PFSK-1 (cell line): Measurements from ENCODE around the gene MSI2.

ENCODE experiments used
- POLR2AphosphoS5 ChIP-seq: IDR thresholded peaks from 2 replicates; pipeline ENCODE4 v1.6.1; 2012; ENCODE audit warnings: low read depth, mild to moderate bottlenecking, control low read depth, low read length, moderate library complexity
- SIN3A ChIP-seq: IDR thresholded peaks from 2 replicates; pipeline ENCODE4 v1.6.1; 2012; ENCODE audit warnings: mild to moderate bottlenecking, low read length, moderate library complexity, borderline replicate concordance; ENCODE audit not compliant: insufficient read depth
- TAF1 ChIP-seq: IDR thresholded peaks from 2 replicates; pipeline ENCODE4 v1.6.1; 2012; ENCODE audit warnings: low read length, control low read depth, borderline replicate concordance; ENCODE audit not compliant: insufficient read depth
- TF ChIP-seq, protein P1 (sequence below), 2 experiments: IDR thresholded peaks; 2 replicates each; pipeline versions ENCODE4 v1.6.1 to v1.8.0; 2011 to 2012; ENCODE audit warnings: low read depth in 2 of 2, low read length in 2 of 2, control low read depth in 1 of 2, inconsistent platforms in 1 of 2, mild to moderate bottlenecking in 1 of 2, moderate library complexity in 1 of 2; ENCODE audit not compliant: insufficient read depth in 1 of 2

- TF ChIP-seq, protein P1, sequence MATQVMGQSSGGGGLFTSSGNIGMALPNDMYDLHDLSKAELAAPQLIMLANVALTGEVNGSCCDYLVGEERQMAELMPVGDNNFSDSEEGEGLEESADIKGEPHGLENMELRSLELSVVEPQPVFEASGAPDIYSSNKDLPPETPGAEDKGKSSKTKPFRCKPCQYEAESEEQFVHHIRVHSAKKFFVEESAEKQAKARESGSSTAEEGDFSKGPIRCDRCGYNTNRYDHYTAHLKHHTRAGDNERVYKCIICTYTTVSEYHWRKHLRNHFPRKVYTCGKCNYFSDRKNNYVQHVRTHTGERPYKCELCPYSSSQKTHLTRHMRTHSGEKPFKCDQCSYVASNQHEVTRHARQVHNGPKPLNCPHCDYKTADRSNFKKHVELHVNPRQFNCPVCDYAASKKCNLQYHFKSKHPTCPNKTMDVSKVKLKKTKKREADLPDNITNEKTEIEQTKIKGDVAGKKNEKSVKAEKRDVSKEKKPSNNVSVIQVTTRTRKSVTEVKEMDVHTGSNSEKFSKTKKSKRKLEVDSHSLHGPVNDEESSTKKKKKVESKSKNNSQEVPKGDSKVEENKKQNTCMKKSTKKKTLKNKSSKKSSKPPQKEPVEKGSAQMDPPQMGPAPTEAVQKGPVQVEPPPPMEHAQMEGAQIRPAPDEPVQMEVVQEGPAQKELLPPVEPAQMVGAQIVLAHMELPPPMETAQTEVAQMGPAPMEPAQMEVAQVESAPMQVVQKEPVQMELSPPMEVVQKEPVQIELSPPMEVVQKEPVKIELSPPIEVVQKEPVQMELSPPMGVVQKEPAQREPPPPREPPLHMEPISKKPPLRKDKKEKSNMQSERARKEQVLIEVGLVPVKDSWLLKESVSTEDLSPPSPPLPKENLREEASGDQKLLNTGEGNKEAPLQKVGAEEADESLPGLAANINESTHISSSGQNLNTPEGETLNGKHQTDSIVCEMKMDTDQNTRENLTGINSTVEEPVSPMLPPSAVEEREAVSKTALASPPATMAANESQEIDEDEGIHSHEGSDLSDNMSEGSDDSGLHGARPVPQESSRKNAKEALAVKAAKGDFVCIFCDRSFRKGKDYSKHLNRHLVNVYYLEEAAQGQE (IDR thresholded peaks at IDR 0.05; ENCODE audit: insufficient read depth in 1 of 2, low read depth in 2 of 2, low read length in 2 of 2): no peak
- TF ChIP-seq TAF1: no peak
- no peak for TF ChIP-seq SIN3A
- no peak for TF ChIP-seq POLR2AphosphoS5
Measured at GRCh38 chr17:57521606-57522005, 265.3 kb downstream of the MSI2 start.
